Testis (tissue), 3 donors: Measurements from ENCODE around the gene MCM7. TPM values are rescaled to one million over a fixed set of nuclear protein-coding genes. Genes with fewer than 3 reads are reported as not detected.

Experiments used
- DNase-seq: peaks from one replicate; pipeline ENCODE4 v3.0.0-alpha.2; 2019
- H3K27ac ChIP-seq, 2 donors: fragments of 200-600 bp; sonication (generic); one replicate each; pipeline ENCODE4 v1.5.1; 2019
- H3K27me3 ChIP-seq: fragments of 200-600 bp; sonication (generic); one replicate; pipeline ENCODE4 v1.5.1; 2019
- H3K36me3 ChIP-seq: fragments of 200-600 bp; sonication (generic); one replicate; pipeline ENCODE4 v1.5.1; 2017; ENCODE audit warnings: low read depth; ENCODE audit errors: missing control alignments
- H3K4me1 ChIP-seq: fragments of 200-600 bp; sonication (generic); one replicate; pipeline ENCODE4 v1.5.1; 2019
- H3K4me3 ChIP-seq, 2 donors: fragments of 200-600 bp; sonication (generic); one replicate each; pipeline ENCODE4 v1.5.1; 2017 to 2019
- H3K9me3 ChIP-seq: fragments of 200-600 bp; sonication (generic); one replicate; pipeline ENCODE4 v1.5.1; 2017
- POLR2A ChIP-seq: fragments of 450-650 bp; IDR thresholded peaks from one replicate; pipeline ENCODE4 v1.6.1; 2017; ENCODE audit warnings: antibody characterized with exemption, mild to moderate bottlenecking, moderate library complexity
- WGBS, 2 donors: methylation state at CpG; one replicate each; pipeline ENCODE4 v1.1.5; 2018; 5-methylcytosine and 5-hydroxymethylcytosine counted together
- intact Hi-C: fragments of 100-400 bp; cut with DNase I; formaldehyde crosslinking; loops from one replicate; pipeline ENCODE4 v1.15.1; 2023; ENCODE audit warnings: low total_unique reads
- polyA plus RNA-seq: library from polyadenylated mRNA; stranded (reverse); fragments of 350-450 nt; fragmentation: Illumina TruSeq; extraction: RNeasy Lipid Tissue Mini Kit (QIAGEN cat#74804); gene quantifications from one replicate; pipeline ENCODE4 v1.2.3, GENCODE V29; 2014; ENCODE audit warnings: low read depth, low replicate concordance; ENCODE audit not compliant: insufficient read depth
- total RNA-seq, 2 donors: library from RNA; depleted of rRNA; stranded (reverse); fragments of >200 nt; gene quantifications; one replicate each; pipeline ENCODE4 v1.2.3, GENCODE V29; 2016
- TF ChIP-seq, protein P1 (sequence below), 3 experiments: fragments of 450-650 bp in 2 of 3; fragments of 200-600 bp in 1 of 3; sonication (generic) in 1 of 3; IDR thresholded peaks; one replicate each; pipeline ENCODE4 v1.5.1; 2016 to 2019; ENCODE audit warnings: antibody characterized with exemption in 3 of 3, mild to moderate bottlenecking in 2 of 3, moderate library complexity in 1 of 3

MCM7 gene
- total and polyA plus RNA-seq, 3 donors from 2014 or later = 85.1 to 137 (median 86.5) TPM

DNA sequence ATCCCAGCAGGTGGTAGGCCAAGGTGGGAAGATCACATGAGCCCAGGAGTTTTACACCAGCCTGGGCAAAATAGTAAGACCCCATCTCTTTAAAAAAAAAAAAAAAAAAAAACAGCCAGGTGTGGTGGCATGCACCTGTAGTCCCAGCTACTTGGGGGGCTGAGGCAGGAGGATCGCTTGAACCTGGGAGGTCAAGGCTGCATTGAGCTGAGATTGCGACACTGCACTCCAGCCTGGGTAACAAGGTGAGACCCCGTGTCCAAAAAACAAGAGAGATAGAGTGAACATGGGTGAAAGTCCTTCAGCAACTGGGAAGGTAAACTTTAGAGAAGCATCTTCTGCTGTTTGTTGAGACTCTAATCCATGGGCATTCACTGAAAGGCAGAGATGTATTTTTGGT lies 41.3 kb upstream of the MCM7 start:
- no peaks in the 10 kb centered on the region for H3K9me3 ChIP-seq
- H3K36me3 ChIP-seq = no peaks in the 10 kb centered on the region
- DNase-seq = no peak
- no peak overlapping the region for H3K4me3 ChIP-seq
- WGBS, 2 donors = 88 to 91% methylated on average over 3 of the region's 3 CpGs
- no peak for TF ChIP-seq POLR2A
- TF ChIP-seq, protein P1, sequence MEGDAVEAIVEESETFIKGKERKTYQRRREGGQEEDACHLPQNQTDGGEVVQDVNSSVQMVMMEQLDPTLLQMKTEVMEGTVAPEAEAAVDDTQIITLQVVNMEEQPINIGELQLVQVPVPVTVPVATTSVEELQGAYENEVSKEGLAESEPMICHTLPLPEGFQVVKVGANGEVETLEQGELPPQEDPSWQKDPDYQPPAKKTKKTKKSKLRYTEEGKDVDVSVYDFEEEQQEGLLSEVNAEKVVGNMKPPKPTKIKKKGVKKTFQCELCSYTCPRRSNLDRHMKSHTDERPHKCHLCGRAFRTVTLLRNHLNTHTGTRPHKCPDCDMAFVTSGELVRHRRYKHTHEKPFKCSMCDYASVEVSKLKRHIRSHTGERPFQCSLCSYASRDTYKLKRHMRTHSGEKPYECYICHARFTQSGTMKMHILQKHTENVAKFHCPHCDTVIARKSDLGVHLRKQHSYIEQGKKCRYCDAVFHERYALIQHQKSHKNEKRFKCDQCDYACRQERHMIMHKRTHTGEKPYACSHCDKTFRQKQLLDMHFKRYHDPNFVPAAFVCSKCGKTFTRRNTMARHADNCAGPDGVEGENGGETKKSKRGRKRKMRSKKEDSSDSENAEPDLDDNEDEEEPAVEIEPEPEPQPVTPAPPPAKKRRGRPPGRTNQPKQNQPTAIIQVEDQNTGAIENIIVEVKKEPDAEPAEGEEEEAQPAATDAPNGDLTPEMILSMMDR (IDR thresholded peaks at IDR 0.05) = no peak
- intact Hi-C loops = no loop called here
- H3K27me3 ChIP-seq = no peaks in the 10 kb centered on the region
- no peaks in the 10 kb centered on the region for H3K4me1 ChIP-seq
- no peak overlapping the region for H3K27ac ChIP-seq

DNA sequence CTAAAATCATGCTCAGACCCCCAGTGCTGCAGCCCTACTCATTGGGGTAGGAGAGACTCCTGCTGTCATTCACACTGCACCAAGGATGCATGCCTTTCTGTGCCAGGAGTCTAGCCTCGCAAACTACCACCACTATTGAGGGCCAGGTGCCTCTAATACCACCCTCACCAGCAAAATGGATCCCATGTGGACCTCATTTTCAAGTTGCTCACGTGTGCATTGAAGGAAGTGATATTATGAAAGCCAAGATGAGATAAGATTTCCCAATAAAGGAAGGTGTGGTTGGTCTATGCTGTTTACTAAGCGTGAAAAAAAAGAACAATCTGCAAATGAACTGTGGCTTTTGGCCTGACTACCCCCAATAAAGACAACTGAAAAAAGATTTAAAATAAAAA lies 40.4 kb upstream of the MCM7 start:
- no peak for DNase-seq
- intact Hi-C loops = no loop called here
- Histone ChIP-seq H3K4me1 (no peaks in the 10 kb centered on the region), H3K36me3 (no peaks in the 10 kb centered on the region), H3K9me3 (no peaks in the 10 kb centered on the region), H3K4me3 (no peak overlapping the region), H3K27me3 (no peaks in the 10 kb centered on the region), H3K27ac (no peak overlapping the region)
- no peak for TF ChIP-seq POLR2A
- TF ChIP-seq, protein P1 (IDR thresholded peaks at IDR 0.05) = no peak
- 82 to 85% methylated on average over 3 of the region's 3 CpGs for WGBS, 2 donors

DNA sequence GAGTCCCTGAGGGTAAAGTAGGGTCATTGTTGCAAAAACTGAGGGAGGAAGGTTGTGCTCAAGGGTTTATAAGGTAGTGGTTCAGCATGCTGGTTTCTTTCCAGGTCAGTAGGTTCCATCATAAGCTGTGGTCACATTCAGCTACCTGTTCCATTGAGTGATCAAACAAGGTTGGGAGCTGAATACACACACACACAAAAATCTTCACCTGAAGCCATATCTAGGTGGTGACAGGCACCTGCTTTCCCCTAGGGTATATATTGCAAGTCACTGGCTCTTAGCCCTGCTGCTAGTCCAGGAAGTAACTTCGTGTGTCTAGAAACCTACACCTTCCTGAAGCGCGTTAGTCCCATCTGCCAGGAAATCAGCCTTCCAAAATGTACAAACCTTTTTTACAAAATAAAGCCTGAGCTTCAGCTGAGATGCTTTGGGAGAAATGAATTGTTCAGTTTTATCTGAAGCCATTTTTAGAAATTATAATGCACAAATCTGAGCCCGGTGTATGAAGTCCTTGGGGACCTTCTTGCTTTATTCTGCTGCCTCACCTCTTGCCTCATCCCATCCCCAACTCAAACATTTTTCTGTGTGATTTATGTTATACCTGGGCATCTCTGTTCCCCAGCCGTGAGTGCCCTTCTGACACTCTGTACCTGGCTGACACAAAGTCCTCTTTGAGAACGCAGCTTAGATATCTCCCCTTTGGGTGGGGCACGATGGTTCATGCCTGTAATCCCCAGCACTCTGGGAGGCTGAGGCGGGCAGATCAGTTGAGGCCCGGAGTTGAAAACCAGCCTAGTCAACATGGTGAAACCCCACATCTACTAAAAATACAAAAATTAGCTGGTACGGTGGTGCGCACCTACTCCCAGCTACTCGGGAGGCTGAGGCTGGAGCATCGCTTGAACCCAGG lies 36.9 kb upstream of the MCM7 start:
- H3K4me1 ChIP-seq = peaks cover under 1% of the 10 kb centered on the region
- H3K4me3 ChIP-seq = no peak overlapping the region
- intact Hi-C loops = no loop called here
- no peaks in the 10 kb centered on the region for H3K9me3 ChIP-seq
- no peak overlapping the region for H3K27ac ChIP-seq
- DNase-seq = no peak
- no peaks in the 10 kb centered on the region for H3K27me3 ChIP-seq
- TF ChIP-seq POLR2A = no peak
- 83 to 87% methylated on average over 13 of the region's 13 CpGs for WGBS, 2 donors
- H3K36me3 ChIP-seq = no peaks in the 10 kb centered on the region

DNA sequence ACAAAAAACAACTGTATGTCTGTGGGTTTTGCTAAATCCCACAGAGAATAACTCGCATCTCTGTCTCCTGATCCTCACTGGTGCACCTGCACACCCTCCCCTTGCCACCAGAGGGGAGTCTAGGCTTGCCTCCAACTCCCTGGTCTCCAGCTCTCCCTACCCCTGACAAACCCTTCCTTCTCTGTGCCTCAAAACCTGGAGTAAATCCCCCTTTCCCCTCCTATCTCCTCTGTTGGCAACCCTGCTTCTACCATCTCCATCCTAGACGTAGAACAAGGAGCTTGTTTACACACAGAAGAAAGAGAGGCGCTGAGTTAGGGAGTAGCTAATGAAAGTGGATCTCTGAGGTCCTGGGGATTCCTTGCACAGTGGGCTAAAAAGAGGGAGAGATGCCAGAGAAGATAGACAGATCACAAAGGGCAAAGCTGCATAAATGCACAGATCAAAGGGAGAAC lies 31.5 kb upstream of the MCM7 start:
- 35 to 40% methylated on average over 3 of the region's 3 CpGs for WGBS, 2 donors
- Histone ChIP-seq H3K27me3 (no peaks in the 10 kb centered on the region), H3K4me1 (peaks cover 14% of the 10 kb centered on the region), H3K36me3 (no peaks in the 10 kb centered on the region), H3K27ac (peak overlapping the region in 1 of 2 donors; percentile 9), H3K9me3 (no peaks in the 10 kb centered on the region), H3K4me3 (no peak overlapping the region)
- intact Hi-C loops = no loop called here
- TF ChIP-seq POLR2A = no peak
- TF ChIP-seq, protein P1 (IDR thresholded peaks at IDR 0.05) = peak; percentile 68 to 72 (median 69)
- peak; percentile 78 for DNase-seq

DNA sequence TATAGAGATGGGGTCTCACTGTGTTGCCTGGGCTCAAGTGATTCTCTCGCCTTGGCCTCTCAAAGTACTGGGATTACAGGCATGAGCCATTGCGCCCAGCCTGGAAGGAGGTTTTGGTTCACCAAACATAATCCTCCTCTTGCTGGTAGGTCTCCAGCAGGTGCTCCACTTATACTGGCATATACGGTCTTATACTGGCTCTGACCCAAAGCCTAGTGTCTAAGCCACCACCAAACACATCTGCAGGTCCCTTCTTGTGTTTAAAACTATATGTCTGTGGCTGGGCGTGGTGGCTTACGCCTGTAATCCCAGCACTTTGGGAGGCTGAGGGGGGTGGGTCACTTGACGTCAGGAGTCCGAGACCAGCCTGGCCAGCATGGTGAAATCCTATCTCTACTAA lies 30.9 kb upstream of the MCM7 start:
- DNase-seq = no peak
- no peak for TF ChIP-seq POLR2A
- TF ChIP-seq, protein P1 (IDR thresholded peaks at IDR 0.05) = no peak
- no peaks in the 10 kb centered on the region for H3K27me3 ChIP-seq
- peaks cover 14% of the 10 kb centered on the region for H3K4me1 ChIP-seq
- H3K27ac ChIP-seq = no peak overlapping the region
- intact Hi-C loops = no loop called here
- no peaks in the 10 kb centered on the region for H3K36me3 ChIP-seq
- no peaks in the 10 kb centered on the region for H3K9me3 ChIP-seq
- no peak overlapping the region for H3K4me3 ChIP-seq
- 79 to 80% methylated on average over 7 of the region's 7 CpGs for WGBS, 2 donors
